Measurements from ENCODE around the gene OFD1.

Gene OFD1

DNA sequence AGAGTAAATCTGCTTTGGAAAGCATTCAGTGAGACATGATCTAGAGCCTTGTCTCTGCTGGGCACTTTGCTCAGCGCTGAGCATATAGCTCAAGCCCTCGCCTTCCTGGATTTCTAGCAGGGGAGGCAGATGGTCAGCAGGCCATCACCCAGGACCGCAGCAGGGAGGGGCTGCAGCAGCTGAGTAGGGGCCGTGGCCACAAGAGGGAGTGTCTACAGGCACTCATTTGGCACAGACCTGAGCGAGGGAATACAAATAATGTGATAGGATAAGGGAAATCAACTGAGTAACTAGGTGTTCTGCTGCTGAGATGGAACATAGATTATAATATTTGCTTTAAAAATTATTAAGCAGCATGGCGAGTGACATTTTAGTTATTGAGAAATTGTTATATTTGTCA is 30.2 kb downstream of the OFD1 start:
- TF ChIP-seq, protein P1, sequence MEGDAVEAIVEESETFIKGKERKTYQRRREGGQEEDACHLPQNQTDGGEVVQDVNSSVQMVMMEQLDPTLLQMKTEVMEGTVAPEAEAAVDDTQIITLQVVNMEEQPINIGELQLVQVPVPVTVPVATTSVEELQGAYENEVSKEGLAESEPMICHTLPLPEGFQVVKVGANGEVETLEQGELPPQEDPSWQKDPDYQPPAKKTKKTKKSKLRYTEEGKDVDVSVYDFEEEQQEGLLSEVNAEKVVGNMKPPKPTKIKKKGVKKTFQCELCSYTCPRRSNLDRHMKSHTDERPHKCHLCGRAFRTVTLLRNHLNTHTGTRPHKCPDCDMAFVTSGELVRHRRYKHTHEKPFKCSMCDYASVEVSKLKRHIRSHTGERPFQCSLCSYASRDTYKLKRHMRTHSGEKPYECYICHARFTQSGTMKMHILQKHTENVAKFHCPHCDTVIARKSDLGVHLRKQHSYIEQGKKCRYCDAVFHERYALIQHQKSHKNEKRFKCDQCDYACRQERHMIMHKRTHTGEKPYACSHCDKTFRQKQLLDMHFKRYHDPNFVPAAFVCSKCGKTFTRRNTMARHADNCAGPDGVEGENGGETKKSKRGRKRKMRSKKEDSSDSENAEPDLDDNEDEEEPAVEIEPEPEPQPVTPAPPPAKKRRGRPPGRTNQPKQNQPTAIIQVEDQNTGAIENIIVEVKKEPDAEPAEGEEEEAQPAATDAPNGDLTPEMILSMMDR (IDR thresholded peaks at IDR 0.05; ENCODE audit: borderline replicate concordance, extremely low read depth, low read length, poor library complexity, severe bottlenecking), result no peak
- TF ChIP-seq EZH2 (IDR thresholded peaks at IDR 0.05; ENCODE audit: borderline replicate concordance, low read depth, low read length, severe bottlenecking), result no peak
- Histone ChIP-seq H3K9me3 (ENCODE audit: insufficient read depth, low read length, severe bottlenecking) (no peaks in the 10 kb centered on the region), H3K4me3 (ENCODE audit: low read depth in 1 of 2, low read length in 2 of 2) (no peak overlapping the region), H3K4me1 (ENCODE audit: insufficient read depth, low read length) (no peaks in the 10 kb centered on the region), H3K79me2 (ENCODE audit: insufficient read depth, low read length) (no peaks in the 10 kb centered on the region), H4K20me1 (ENCODE audit: insufficient read depth, low read length) (no peaks in the 10 kb centered on the region), H3K27me3 (ENCODE audit: insufficient read depth, low read length, poor library complexity) (no peaks in the 10 kb centered on the region), H2AFZ (ENCODE audit: low read depth, low read length) (no peak overlapping the region), H3K27ac (ENCODE audit: low read length) (no peak overlapping the region), H3K4me2 (ENCODE audit: insufficient read depth, low read length) (no peak overlapping the region), H3K9ac (ENCODE audit: low read depth, low read length) (no peak overlapping the region), H3K36me3 (ENCODE audit: insufficient read depth, low read length) (peaks cover 58% of the 10 kb centered on the region)
- ATAC-seq (ENCODE audit: insufficient read depth, low read depth) (no peak), DNase-seq (no peak)

DNA sequence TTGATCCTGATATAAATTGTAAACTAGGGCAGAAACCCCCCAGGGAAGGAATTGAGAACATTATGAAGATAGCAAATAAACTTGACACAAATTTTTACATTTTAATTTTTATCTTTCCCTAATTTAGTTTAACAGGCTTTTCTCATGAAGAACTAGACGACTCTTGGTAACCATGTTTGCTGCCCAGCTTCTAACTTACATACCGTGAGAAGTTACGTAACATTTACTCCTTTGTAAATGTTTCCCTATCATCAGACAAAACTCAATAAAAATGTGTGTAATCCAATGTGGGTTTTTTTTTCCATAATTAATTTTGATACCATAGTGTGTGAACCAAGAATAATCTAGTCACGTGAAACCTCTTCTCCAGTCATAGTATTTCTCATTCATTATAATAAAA is 34.4 kb downstream of the OFD1 start:
- Histone ChIP-seq H3K9me3 (ENCODE audit: insufficient read depth, low read length, severe bottlenecking) (no peaks in the 10 kb centered on the region), H3K4me1 (ENCODE audit: insufficient read depth, low read length) (no peaks in the 10 kb centered on the region), H3K27ac (ENCODE audit: low read length) (no peak overlapping the region), H3K36me3 (ENCODE audit: insufficient read depth, low read length) (peaks cover 44% of the 10 kb centered on the region; the same call in 1 of the 2 replicates), H3K9ac (ENCODE audit: low read depth, low read length) (no peak overlapping the region), H2AFZ (ENCODE audit: low read depth, low read length) (no peak overlapping the region), H3K27me3 (ENCODE audit: insufficient read depth, low read length, poor library complexity) (no peaks in the 10 kb centered on the region), H4K20me1 (ENCODE audit: insufficient read depth, low read length) (no peaks in the 10 kb centered on the region), H3K4me3 (ENCODE audit: low read depth in 1 of 2, low read length in 2 of 2) (no peak overlapping the region), H3K4me2 (ENCODE audit: insufficient read depth, low read length) (no peak overlapping the region), H3K79me2 (ENCODE audit: insufficient read depth, low read length) (no peaks in the 10 kb centered on the region)
- ATAC-seq (ENCODE audit: insufficient read depth, low read depth), result no peak
- no peak for TF ChIP-seq EZH2 (IDR thresholded peaks at IDR 0.05; ENCODE audit: borderline replicate concordance, low read depth, low read length, severe bottlenecking)
- TF ChIP-seq, protein P1 (IDR thresholded peaks at IDR 0.05; ENCODE audit: borderline replicate concordance, extremely low read depth, low read length, poor library complexity, severe bottlenecking), result no peak
- no peak for DNase-seq

DNA sequence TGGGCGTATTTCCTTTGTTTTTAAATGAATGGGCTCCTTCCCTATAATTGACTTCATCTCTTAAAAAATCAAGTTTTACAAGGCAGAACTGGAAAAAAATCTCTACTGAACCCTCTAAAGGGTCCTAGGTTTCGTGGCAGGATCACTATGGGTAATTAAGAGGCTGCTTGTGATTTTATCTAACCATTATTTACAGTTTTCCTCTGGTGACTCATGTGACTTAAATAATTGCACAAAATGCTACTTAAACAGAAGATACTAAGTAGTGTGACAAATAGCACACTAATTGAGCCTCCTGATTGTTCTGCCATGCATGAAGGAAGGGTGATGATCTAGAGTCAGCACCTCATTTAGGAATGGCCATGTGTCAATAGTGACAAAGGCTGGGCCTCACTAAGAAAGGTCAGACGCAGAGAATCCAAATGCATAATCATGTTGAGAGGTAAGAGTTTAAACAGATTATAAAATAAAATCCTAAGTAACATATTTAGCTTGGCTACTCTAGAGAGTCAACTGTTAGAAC is 35.5 kb downstream of the OFD1 start:
- ATAC-seq (ENCODE audit: insufficient read depth, low read depth), result no peak
- DNase-seq, result no peak
- Histone ChIP-seq H3K36me3 (ENCODE audit: insufficient read depth, low read length) (peaks cover 47% of the 10 kb centered on the region; the same call in 1 of the 2 replicates), H4K20me1 (ENCODE audit: insufficient read depth, low read length) (no peaks in the 10 kb centered on the region), H3K79me2 (ENCODE audit: insufficient read depth, low read length) (no peaks in the 10 kb centered on the region), H3K4me1 (ENCODE audit: insufficient read depth, low read length) (no peaks in the 10 kb centered on the region), H2AFZ (ENCODE audit: low read depth, low read length) (no peak overlapping the region), H3K27me3 (ENCODE audit: insufficient read depth, low read length, poor library complexity) (no peaks in the 10 kb centered on the region), H3K9me3 (ENCODE audit: insufficient read depth, low read length, severe bottlenecking) (no peaks in the 10 kb centered on the region), H3K4me2 (ENCODE audit: insufficient read depth, low read length) (no peak overlapping the region), H3K9ac (ENCODE audit: low read depth, low read length) (no peak overlapping the region), H3K27ac (ENCODE audit: low read length) (no peak overlapping the region), H3K4me3 (ENCODE audit: low read depth in 1 of 2, low read length in 2 of 2) (no peak overlapping the region)
- TF ChIP-seq, protein P1 (IDR thresholded peaks at IDR 0.05; ENCODE audit: borderline replicate concordance, extremely low read depth, low read length, poor library complexity, severe bottlenecking), result no peak
- no peak for TF ChIP-seq EZH2 (IDR thresholded peaks at IDR 0.05; ENCODE audit: borderline replicate concordance, low read depth, low read length, severe bottlenecking)

Data from DND-41 (cell line).